HuH-7 (cell line): Measurements from ENCODE around the gene DGKI.

Experiments used
- DNase-seq: peaks from one replicate; pipeline ENCODE4 v3.0.0; 2011; ENCODE audit warnings: low spot score

DGKI gene

DNA sequence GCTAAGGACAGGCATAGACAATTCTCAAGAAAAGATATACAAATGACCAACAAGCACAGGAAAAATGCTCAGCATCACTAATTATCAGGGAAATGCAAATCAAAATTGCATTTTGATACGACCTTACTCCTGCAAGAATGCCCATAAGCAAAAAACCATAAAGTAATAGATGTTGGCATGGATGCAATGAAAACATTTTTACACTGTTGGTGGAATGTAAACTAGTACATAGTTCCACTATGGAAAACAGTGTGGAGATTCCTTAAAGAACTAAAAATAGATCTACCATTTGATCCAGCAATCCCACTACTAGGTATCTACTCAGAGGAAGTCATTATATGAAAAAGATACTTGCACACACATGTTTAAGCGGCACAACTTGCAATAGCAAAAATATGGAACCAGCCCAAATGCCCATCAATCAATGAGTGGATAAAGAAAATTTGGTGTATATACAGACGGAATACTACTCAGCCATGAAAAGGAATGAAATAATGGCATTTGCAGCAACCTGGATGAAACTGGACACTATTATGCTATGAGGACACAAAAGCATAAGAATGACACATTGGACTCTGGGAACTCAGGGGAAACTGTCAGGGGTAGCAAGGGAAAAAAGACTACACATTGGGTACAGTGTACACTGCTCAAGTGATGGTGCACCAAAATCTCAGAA is 59.3 kb downstream of the DGKI start:
- no peak for DNase-seq

DNA sequence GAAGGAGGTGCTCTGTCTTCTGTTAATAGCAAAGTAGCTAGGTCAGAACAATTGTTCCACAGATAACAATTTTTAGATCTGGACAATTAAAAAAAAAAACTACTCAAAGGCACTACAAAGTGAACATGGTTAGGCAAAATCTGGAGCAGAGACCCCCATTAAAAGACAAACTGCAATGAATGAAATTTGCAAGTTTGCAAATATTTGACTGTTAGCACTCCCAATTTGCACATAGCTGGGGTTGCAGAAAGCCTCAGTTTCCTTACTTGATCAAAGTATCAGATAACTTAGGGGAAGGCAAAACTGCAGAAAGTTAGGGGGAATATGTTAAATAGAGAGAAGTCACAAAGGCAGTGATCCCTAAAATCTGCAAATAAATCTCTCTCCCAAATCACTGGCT is 68.3 kb downstream of the DGKI start:
- no peak for DNase-seq

DNA sequence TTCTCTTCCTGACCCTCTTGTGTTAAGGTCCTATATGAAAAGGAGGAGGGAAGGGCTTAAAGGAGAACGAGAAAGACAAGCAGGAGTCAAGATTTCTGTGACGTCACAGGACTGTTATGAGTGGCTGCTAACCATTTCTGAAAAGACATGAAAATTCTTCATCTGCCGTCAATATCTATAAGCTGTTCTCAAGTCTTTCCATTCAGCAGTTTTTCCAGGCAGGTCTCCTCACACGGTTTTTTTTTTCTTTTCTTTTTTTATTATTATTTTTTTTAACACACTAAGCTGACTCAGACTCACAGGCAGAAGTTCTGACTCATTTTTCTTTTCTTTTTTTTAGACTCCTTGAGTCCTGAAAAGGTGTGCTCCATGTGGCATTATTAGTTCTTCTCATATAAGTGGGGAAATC is 72.0 kb downstream of the DGKI start:
- no peak for DNase-seq

DNA sequence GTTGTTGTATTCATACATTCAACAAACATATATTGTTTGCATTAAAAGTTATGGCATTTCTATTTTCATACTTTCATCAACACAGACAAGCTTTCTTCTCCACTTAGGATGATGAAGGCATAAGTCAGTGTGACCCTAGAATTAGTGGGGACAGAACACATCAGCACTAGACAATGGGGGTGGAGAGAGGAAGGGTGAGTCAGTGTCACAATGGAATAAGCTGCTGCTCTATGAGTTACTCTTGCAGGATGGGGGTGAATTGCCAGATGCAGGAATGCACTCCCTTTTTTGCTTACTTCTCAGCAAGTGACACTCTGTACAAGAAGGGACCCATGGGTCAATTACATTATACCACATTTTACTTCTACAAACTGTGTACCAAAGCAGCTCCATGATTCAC is 74.0 kb downstream of the DGKI start:
- DNase-seq, result no peak

DNA sequence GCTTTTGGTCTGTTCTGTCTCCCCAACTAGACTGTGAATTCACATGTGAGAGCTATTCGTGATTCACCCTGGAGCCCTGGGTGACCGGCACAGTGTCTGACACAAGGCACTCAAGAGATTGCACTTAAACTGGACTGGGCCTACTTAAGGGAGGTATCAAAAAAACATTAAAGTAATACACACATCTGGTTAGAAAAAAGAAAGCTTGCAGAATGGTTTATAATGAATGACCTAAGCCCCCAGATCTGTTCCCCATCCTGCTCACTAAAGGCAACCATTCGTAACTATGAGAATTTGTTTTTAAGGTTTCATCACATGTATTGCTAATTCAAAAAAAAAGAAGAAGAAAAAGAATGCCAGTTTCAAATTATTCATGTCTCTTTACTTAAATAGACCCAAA is 74.5 kb downstream of the DGKI start:
- DNase-seq, result no peak

DNA sequence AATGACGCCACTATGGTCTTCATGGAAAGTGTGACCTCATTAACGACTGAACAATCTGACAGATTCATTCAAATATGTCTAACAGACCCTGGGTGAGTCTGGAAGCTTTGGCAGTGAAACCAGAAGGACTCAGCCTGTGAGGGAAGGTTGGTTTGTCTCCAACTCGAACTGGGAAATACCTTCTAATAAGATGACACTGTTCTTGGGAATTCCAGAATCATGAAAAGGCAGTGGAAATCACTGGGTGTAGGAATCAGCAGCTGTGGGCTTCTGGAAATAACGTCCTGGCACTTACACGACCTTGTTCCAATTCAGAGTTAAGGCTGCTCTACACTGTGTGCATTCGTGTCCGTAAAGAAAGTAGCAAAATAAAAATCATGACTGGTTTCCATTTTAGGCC is 75.1 kb downstream of the DGKI start:
- no peak for DNase-seq

DNA sequence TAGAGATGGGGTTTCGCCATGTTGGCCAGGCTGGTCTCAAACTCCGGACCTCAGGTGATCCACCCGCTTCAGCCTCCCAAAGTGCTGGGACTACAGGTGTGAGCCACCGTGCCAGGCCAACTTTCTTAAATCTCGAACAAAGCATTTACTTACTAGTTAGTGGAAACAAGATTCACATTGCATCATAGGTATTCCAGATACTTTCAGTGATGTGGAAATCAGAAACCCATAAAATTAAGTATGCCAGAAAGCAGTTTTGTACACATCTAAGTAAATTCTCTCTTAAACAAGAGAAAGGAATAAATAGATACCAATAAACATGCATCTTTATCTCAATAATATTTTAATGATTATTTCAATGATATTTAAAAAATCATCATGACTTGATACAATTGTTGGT is 75.5 kb downstream of the DGKI start:
- no peak for DNase-seq

DNA sequence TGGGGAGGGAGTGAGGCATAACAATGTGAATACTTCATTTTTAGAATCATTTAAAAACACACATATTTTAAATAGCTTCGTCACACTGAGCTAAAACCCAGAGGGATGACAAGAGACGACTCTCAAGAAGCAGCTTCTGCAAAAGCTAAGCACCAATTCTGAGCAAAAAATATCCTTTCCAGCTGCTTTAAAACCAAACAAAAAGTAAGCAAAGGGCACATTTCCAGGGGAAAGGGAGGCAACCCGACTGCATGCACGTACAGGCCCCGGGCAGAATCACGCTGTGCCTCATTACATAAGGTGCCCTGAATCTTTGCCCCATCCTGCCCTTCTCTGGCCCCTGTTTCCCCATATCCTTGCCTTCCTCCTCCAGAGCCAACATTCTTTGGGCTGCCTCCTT is 78.4 kb downstream of the DGKI start:
- no peak for DNase-seq

DNA sequence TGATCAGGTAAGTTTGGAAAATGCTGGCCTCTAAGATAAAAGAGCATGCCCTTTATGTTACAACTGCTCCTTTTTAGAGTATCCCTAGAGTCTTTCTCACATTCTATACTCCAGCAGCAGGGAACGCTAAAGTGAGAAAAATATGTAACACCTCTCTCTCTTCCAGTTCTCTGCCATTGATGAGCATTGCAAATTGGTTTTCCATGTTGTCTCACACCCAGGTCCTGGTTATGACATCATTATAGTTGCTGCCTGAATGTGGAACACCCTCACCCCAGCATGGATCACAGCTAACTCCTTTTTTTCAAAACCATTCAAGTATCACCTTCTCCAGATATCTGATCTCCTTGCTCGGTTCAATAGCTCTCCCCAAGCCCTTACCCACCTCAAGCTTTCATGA is 84.4 kb downstream of the DGKI start:
- DNase-seq, result no peak

DNA sequence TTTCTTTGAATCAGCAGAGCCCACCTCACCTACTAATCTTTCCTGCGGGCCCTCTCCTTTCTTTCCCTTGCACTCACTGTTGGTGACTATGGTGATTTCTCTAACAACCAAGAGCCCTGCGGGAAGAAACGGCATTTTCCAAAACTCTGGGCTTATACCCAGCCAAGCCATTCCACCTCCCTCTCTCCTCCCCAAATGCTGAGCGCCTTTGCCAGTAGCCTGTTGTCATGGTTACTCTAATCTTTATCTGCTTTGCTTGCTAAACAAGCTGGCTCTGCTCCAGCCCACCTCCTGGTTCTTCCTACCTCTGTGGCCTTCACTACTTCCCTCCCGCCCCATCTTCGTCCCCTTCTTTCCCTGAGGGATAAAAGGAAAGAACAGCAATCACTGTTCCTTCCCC is 86.7 kb downstream of the DGKI start:
- DNase-seq, result no peak

DNA sequence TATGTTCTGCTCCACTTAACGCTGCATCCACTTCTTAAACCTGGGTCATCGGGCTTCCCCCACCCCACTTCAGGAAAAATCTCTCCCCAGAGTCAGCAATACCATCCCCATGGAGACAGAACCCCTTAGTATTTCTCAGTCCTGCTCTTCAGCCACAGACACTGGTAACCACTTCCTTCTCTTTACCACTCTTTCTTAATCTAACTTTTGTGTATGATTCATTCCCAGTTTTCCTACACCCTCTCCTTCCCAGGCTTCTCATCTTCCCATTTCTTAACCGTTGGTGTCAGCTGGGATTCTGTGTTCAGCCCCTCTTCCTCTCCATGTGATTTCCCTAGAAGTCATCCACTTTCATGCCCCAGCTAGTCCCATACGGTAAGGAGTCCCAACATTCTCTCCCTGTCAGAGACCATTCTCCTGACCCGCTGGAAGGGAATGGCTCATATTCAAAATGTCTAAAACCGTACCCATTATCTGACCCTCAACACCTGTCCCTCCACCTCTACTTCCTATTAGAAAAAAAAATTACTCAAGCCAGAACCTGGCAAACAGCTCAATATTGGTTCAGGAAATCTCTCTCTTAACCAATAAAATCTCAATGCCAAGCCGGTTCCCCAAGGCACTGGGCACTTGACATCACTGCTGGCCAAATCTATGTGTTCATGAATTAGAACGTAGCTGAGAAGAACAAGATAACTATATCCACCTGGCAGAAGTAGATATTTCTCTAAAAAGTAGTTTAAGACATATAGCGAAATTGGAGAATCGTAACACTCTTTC is 89.4 kb downstream of the DGKI start:
- no peak for DNase-seq

DNA sequence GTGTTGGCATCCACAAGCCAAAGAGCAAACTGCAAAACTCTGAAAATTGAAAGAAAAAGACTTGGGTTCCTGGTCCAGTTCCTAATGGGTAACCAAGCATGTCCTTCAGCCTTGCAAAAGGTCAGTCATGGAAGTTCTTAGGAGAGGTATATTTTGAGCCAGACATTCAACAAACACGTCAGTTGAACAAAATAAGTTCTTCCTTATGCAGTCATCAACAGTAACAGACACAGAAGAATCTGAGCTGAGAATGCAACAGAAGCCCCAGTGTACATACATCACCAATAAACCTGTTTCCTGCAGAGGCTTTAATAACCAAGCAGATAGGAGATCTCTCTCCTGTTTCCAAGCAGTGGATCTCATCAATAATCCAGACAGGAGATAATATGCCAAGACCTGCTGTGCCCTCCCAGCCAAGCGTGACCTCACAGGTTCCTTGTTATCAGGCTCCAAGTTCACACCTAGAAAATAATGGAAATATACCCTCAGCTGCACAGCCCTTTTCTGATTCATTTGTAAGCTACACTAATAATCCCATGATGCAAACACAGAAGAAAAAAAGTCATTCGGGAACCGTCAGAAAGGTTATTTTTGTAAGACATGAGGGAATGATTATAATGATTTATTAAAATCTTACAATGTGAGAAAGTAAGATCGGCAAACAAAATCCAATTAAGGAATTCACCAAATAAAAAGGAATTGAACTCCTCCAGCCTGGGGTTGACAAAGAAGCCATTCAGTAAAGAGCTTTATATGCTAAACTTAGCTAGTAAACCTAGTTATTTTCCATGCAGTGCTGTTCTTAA is 90.7 kb downstream of the DGKI start:
- no peak for DNase-seq

DNA sequence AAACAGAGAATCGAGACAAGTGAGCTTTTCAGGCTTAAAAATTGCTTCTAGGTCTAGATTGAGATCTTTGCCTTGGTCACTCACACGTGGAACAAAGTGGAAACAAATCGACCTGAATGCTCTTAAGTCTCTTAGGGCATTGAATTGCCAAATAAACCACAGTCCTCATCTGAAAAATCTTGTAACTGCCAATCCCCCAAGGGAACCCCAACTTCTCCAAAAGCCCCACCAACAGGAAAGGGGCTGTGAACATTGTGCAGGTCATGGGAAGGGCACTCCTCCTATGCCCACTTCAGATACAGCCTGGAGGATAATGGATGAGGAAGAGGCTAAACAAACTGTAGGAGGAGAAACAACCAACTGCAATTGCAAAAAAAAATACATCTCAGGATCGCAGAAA is 91.3 kb downstream of the DGKI start:
- no peak for DNase-seq

DNA sequence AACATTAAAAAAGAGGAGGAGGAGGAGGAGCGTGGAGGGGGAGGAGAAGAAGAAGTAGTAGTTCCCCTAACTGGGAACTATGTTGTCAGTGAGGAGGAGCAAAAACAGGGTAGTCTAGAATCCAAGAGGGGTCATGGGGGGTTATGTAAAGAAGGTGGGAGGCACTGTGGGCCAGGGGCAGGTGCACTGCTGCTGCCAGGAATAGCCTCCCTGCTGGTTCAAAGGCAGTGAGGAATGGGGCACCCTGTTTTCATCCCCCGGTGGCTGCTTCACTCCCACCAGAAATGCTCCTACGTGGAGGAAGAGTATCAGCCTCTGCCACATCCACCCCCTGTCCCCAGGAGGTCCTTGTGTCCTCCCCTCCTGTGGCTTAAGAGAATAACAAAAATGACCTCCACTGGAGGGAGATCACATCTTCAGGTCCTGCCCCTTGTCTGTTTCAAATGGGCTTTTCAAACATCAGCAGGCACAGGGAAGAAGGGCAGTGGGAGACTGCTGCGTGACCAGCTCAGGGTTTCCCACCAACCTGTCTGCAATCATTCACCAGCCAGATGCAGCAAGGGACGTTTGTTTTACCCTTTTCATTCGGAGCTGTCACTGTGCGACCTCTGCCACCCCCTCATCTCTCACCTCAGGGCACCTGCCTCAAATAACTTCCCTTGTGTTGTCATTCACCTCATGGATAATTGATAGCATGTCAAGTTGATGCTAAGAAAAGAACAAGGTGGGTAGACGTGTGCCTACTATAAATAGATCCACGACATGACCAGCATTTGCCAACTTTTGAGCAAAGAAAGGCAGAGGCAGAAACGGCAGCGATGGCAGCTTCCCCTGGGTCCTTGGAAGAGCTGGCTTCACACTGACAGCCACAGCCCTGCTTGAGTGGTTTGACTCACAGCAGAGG is 92.6 kb downstream of the DGKI start:
- no peak for DNase-seq

DNA sequence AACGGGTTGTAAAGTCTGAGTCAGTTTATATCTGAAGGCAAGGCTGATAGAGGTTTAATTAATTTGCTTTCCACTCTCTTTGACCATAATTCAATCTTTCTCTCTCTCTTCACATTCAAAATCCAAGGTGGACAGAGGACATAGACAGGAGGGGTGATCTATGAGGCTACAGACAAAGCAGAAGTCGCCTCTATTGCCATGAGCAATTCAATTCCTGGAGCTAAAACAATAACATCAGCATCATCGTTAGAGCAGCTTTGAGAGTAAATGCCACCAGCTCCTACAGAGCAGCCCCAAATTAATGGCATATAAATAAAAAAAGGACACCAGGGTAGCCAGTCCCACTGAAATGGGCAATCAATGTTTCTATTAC is 93.2 kb downstream of the DGKI start:
- no peak for DNase-seq

DNA sequence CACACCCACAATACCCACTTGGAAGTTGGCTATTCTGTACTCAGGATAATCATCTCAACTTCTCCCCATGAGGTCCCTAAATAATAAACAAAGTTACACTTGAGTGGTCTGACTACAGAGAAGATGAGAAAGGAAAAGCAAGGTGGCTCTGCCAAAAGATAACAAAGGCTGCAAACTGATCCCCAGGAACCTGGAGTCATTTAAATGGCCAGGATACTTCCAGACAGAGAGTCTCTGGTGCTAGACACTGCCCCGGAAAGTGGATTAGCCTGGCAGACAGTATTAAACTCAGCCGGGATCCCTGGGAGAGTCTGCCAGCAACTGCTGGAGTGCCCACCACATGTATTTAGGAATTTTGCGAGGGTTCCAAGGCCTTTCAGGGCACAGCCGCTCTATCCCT is 93.7 kb downstream of the DGKI start:
- DNase-seq, result no peak

DNA sequence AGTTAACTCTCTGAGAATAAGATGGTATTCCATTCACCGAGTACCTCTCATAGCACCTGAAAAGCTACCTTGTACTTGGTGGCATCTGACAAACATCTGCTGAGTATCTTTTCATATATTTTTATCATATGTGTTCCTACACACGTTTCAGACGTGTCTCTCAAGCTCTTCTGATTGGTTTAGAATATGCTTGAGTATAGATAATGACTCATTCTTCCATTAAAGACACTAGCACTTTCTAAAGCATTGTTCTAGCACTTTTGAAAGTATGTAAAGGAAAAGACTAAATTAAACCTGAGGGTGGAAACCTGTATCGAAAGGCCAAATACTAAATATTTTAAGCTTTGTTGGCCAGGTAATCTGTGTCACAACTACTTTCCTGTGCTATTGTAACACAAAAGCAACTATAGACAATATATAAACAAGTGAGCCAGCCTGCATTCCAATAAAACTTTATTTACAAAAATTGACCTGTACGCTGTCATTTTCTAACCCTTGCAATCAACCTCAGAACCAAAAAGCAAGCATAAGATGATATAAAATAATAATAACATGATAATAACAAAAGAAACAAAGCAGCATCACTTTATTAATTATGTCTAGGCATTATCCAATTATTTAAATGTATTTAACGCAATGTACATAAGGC is 95.3 kb downstream of the DGKI start:
- DNase-seq, result no peak

DNA sequence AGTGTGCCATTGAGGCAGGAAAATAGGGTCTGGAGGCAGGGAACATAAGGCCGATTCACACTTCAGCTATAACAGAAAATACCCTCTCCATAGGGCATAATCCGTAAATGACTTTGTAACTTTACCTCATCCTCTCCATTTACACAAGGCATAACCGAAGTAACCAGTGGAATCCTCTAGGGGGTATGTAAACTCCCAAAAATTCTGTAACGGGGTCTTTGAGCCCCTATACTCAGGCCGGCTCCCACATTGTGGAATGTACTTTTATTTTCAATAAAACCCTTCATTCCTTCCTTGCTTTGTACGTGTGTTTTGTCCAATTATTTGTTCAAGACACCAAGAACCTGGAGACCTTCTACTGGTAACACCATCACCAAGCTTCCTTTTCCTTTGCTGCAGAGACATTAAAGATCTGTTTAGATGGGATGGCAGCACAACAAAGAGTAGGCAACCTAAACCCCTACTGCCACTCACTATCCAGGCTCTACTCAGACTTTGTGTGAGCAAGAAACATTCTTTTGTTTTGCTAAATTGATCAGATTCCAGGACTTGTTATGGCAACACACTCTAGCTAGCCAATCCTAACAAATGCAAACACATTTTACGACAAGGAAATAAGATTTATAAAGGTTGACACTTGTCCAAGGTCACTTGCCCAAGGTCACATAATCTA is 99.3 kb downstream of the DGKI start:
- DNase-seq, result no peak

DNA sequence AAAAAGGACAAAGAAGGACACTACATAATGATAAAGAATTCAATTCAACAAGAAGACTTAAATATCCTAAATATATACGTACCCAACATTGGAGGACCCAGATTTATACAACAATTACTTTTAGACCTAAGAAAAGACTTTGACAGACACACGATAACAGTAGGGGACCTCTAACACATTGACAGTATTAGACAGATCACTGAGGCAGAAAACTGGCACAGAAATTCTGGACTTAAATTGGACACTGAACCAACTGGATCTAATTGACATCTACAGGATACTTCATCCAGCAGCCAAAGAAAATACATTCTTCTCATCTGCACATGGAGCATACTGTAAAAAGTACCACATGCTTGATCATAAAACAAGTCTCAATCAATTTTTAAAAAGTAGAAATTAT is 103.8 kb downstream of the DGKI start:
- DNase-seq, result no peak

DNA sequence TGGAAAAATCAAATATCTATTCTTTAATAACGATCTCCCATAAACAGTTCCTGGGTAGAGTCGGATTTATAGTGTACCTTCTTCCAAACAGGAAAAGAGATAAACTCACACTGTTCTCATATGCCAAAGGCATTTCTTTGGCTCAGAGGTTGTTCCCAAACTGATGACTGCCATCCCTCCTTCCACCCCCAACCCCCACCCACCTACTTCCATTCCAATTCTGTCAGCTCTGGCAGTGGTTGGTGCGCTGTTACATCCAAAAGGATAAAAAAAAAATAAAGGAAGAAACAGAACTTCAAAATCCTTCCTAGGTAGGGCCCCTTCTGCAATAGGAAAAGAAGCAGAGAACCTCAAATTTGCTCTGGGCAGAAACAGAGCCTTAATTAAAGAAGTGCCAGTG is 104.7 kb downstream of the DGKI start:
- DNase-seq, result no peak

DNA sequence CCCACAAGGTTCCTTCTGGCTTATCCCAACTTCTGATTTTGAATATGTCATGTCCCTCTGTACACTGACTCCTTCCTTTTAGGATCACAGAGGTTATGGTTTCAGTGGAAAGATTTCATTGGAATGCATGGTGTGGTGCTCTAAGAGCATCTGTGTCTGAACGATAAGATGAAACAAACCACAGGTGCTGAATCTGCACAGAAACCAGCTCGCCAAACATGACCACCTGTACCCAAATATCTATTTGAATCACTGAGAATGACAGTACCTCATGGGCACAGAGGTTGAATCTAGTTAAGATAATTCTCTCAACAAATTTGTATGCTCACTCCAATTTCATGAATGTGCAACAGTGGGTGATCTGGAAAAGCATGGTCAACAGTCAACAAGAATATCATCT is 105.3 kb downstream of the DGKI start:
- no peak for DNase-seq
